A549 (cell line): ENCODE results near the gene DOK5.

Experiments used
- CTCF ChIP-seq: fragments of >200 bp; sonication (Bioruptor Twin); formaldehyde crosslinking; IDR thresholded peaks from 3 replicates; pipeline ENCODE4 v1.5.1; 2016
- MAX ChIP-seq: IDR thresholded peaks from 2 replicates; pipeline ENCODE4 v1.6.1; 2012
- POLR2A ChIP-seq: IDR thresholded peaks from 2 replicates; pipeline ENCODE4 v1.6.1; 2012; ENCODE audit warnings: mild to moderate bottlenecking, low read length

- TF ChIP-seq CTCF (no peak), MAX (no peak), POLR2A (no peak)
Observed at GRCh38 chr20:54456961-54457360, 18.4 kb upstream of the DOK5 start.
